ENCODE results near the gene ENO2.

DNA sequence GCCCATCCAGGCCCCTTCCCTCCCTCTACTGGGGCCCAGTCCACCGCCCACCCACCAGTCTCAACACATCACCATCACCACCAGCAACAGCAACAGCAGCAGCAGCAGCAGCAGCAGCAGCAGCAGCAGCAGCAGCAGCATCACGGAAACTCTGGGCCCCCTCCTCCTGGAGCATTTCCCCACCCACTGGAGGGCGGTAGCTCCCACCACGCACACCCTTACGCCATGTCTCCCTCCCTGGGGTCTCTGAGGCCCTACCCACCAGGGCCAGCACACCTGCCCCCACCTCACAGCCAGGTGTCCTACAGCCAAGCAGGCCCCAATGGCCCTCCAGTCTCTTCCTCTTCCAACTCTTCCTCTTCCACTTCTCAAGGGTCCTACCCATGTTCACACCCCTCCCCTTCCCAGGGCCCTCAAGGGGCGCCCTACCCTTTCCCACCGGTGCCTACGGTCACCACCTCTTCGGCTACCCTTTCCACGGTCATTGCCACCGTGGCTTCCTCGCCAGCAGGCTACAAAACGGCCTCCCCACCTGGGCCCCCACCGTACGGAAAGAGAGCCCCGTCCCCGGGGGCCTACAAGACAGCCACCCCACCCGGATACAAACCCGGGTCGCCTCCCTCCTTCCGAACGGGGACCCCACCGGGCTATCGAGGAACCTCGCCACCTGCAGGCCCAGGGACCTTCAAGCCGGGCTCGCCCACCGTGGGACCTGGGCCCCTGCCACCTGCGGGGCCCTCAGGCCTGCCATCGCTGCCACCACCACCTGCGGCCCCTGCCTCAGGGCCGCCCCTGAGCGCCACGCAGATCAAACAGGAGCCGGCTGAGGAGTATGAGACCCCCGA lies 22.5 kb downstream of the ENO2 start:
- TF ChIP-seq, protein P1, sequence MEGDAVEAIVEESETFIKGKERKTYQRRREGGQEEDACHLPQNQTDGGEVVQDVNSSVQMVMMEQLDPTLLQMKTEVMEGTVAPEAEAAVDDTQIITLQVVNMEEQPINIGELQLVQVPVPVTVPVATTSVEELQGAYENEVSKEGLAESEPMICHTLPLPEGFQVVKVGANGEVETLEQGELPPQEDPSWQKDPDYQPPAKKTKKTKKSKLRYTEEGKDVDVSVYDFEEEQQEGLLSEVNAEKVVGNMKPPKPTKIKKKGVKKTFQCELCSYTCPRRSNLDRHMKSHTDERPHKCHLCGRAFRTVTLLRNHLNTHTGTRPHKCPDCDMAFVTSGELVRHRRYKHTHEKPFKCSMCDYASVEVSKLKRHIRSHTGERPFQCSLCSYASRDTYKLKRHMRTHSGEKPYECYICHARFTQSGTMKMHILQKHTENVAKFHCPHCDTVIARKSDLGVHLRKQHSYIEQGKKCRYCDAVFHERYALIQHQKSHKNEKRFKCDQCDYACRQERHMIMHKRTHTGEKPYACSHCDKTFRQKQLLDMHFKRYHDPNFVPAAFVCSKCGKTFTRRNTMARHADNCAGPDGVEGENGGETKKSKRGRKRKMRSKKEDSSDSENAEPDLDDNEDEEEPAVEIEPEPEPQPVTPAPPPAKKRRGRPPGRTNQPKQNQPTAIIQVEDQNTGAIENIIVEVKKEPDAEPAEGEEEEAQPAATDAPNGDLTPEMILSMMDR (IDR thresholded peaks at IDR 0.05) = no peak
- TF ChIP-seq POLR2A (IDR thresholded peaks at IDR 0.05) = no peak
